HEK293 (cell line): ENCODE measurements around the gene WNK3.

Experiments used
- CTCF ChIA-PET: fragments of 350-600 bp; formaldehyde crosslinking; extraction: SDS; loops from one replicate; lab custom pipeline; 2021; ENCODE audit warnings: antibody characterized with exemption; lab: Yijun Ruan, JAX
- POLR2A ChIA-PET: fragments of 300-600 bp; formaldehyde crosslinking; extraction: SDS; loops from one replicate; lab custom pipeline; 2020; ENCODE audit warnings: antibody characterized with exemption, inconsistent platforms; lab: Yijun Ruan, JAX
- H3K27ac ChIP-seq: fragments of 200-500 bp; sonication (Bioruptor generic); 2 replicates; pipeline ENCODE4 v1.5.1; 2014; ENCODE audit warnings: low read depth, low read length, control low read depth, inconsistent platforms; ENCODE audit errors: extremely low read depth
- H3K36me3 ChIP-seq, 2 experiments: fragments of 200-500 bp in 1 of 2; sonication (Bioruptor generic) in 1 of 2; 1 replicate in 1 of 2; 2 replicates in 1 of 2; pipeline ENCODE4 v1.5.1; 2014 to 2017; ENCODE audit warnings: inconsistent platforms in 2 of 2, low read length in 2 of 2; ENCODE audit not compliant: control insufficient read depth in 2 of 2, insufficient read depth in 1 of 2
- H3K4me1 ChIP-seq: fragments of 200-500 bp; sonication (Bioruptor generic); 2 replicates; pipeline ENCODE4 v1.5.1; 2014; ENCODE audit warnings: mild to moderate bottlenecking, low read length, inconsistent platforms; ENCODE audit not compliant: control insufficient read depth, insufficient read depth
- H3K4me3 ChIP-seq: 2 replicates; pipeline ENCODE4 v1.5.1; 2011; ENCODE audit warnings: low read depth, mild to moderate bottlenecking, control low read depth, low read length, moderate library complexity
- H3K9me3 ChIP-seq: fragments of 200-500 bp; sonication (Bioruptor generic); 2 replicates; pipeline ENCODE4 v1.5.1; 2014; ENCODE audit warnings: low read depth, low read length, inconsistent platforms; ENCODE audit not compliant: control insufficient read depth, insufficient read depth
- ATF2 ChIP-seq: fragments of 450-650 bp; formaldehyde crosslinking; IDR thresholded peaks from 2 replicates; pipeline ENCODE4 v1.5.1; 2016; ENCODE audit warnings: missing biosample characterization, missing genetic modification characterization, low read depth
- BCL11A ChIP-seq: fragments of 450-650 bp; formaldehyde crosslinking; IDR thresholded peaks from 2 replicates; pipeline ENCODE4 v1.5.1; 2016; ENCODE audit warnings: low read depth, missing biosample characterization, missing genetic modification characterization
- PRDM10 ChIP-seq: fragments of 450-650 bp; formaldehyde crosslinking; IDR thresholded peaks from 2 replicates; pipeline ENCODE4 v1.5.1; 2016; ENCODE audit warnings: missing biosample characterization, missing genetic modification characterization
- PRDM6 ChIP-seq: fragments of 450-650 bp; formaldehyde crosslinking; IDR thresholded peaks from 2 replicates; pipeline ENCODE4 v1.5.1; 2017; ENCODE audit warnings: missing biosample characterization, missing genetic modification characterization
- SALL2 ChIP-seq: fragments of 450-650 bp; formaldehyde crosslinking; IDR thresholded peaks from 2 replicates; pipeline ENCODE4 v1.5.0; 2017; ENCODE audit warnings: missing biosample characterization, mild to moderate bottlenecking, missing genetic modification characterization, borderline replicate concordance
- SCRT1 ChIP-seq: fragments of 450-650 bp; formaldehyde crosslinking; IDR thresholded peaks from 2 replicates; pipeline ENCODE4 v1.5.1; 2016; ENCODE audit warnings: missing biosample characterization, missing genetic modification characterization, borderline replicate concordance
- YY1 ChIP-seq: fragments of 450-650 bp; formaldehyde crosslinking; IDR thresholded peaks from 2 replicates; pipeline ENCODE4 v1.5.1; 2018; ENCODE audit warnings: missing biosample characterization, missing genetic modification characterization
- ZBTB17 ChIP-seq: fragments of 450-650 bp; formaldehyde crosslinking; IDR thresholded peaks from 2 replicates; pipeline ENCODE4 v1.5.1; 2016; ENCODE audit warnings: missing biosample characterization, missing genetic modification characterization
- ZBTB20 ChIP-seq: fragments of 450-650 bp; formaldehyde crosslinking; IDR thresholded peaks from 2 replicates; pipeline ENCODE4 v1.5.1; 2016; ENCODE audit warnings: missing biosample characterization, missing genetic modification characterization
- ZNF121 ChIP-seq: fragments of 450-650 bp; formaldehyde crosslinking; IDR thresholded peaks from 2 replicates; pipeline ENCODE4 v1.5.1; 2016; ENCODE audit warnings: missing biosample characterization, missing genetic modification characterization
- ZNF132 ChIP-seq: fragments of 450-650 bp; formaldehyde crosslinking; IDR thresholded peaks from 2 replicates; pipeline ENCODE4 v1.5.1; 2017; ENCODE audit warnings: missing biosample characterization, missing genetic modification characterization, borderline replicate concordance
- ZNF24 ChIP-seq: fragments of 450-650 bp; formaldehyde crosslinking; IDR thresholded peaks from 2 replicates; pipeline ENCODE4 v1.5.1; 2016; ENCODE audit warnings: missing biosample characterization, missing genetic modification characterization
- ZNF391 ChIP-seq: fragments of 450-650 bp; formaldehyde crosslinking; IDR thresholded peaks from 2 replicates; pipeline ENCODE4 v1.5.1; 2016; ENCODE audit warnings: low read depth, missing biosample characterization, missing genetic modification characterization, borderline replicate concordance
- ZNF404 ChIP-seq: fragments of 450-650 bp; formaldehyde crosslinking; IDR thresholded peaks from 2 replicates; pipeline ENCODE4 v1.5.1; 2017; ENCODE audit warnings: missing biosample characterization, missing genetic modification characterization
- ZNF530 ChIP-seq: fragments of 450-650 bp; formaldehyde crosslinking; IDR thresholded peaks from 2 replicates; pipeline ENCODE4 v1.5.1; 2016; ENCODE audit warnings: low read depth, missing biosample characterization, missing genetic modification characterization
- ZNF571 ChIP-seq: fragments of 450-650 bp; formaldehyde crosslinking; IDR thresholded peaks from 2 replicates; pipeline ENCODE4 v1.5.0; 2017; ENCODE audit warnings: missing biosample characterization, missing genetic modification characterization
- ZNF624 ChIP-seq: fragments of 450-650 bp; formaldehyde crosslinking; IDR thresholded peaks from 2 replicates; pipeline ENCODE4 v1.5.1; 2017; ENCODE audit warnings: missing biosample characterization, missing genetic modification characterization

Gene WNK3

GRCh38 chrX:54171091-54171490, 186.8 kb downstream of the WNK3 start:
- ChIA-PET POLR2A (interaction anchor here (1.4 kb wide), 1 partner anchor 10 kb away, joined by 4 read pairs; no protein-coding TSS in a partner anchor), CTCF (interaction anchor here (1.9 kb wide), 1 partner anchor 10 kb away, joined by 4 read pairs; no protein-coding TSS in a partner anchor)

GRCh38 chrX:54166915-54167314, 190.9 kb downstream of the WNK3 start:
- H3K4me3 ChIP-seq: no peak overlapping the region
- no peaks in the 10 kb centered on the region for H3K36me3 ChIP-seq
- CTCF ChIA-PET: interaction anchor here (1.2 kb wide), 1 partner anchor 124 kb away, joined by 3 read pairs; no protein-coding TSS in a partner anchor
- POLR2A ChIA-PET: no interaction called here
- H3K4me1 ChIP-seq: no peaks in the 10 kb centered on the region
- TF ChIP-seq ZNF404: no peak
- peak; percentile 82 for TF ChIP-seq PRDM6 (tag by site-specific recombination)
- TF ChIP-seq ZNF571: no peak
- TF ChIP-seq SALL2 (tag by site-specific recombination): no peak
- 0 out of 2 replicates have a peak, but pooled peaks have one; percentile 13 for TF ChIP-seq PRDM10 (tag by site-specific recombination)
- TF ChIP-seq ZNF530 (tag by site-specific recombination): no peak
- peak; percentile 19; the same call in 1 of the 2 replicates for TF ChIP-seq ZBTB17
- H3K9me3 ChIP-seq: no peaks in the 10 kb centered on the region
- H3K27ac ChIP-seq: no peak overlapping the region

More at GRCh38 chrX:54171091-54171490, 186.8 kb downstream of the WNK3 start:
- Histone ChIP-seq H3K27ac (no peak overlapping the region), H3K4me3 (no peak overlapping the region), H3K36me3 (peaks cover 0 to 16% of the 10 kb centered on the region in 2 experiments; a peak in 2 of 3 replicates), H3K9me3 (no peaks in the 10 kb centered on the region), H3K4me1 (no peaks in the 10 kb centered on the region)
- TF ChIP-seq ZNF121 (tag by site-specific recombination) (peak; percentile 82), ZNF132 (tag by site-specific recombination) (no peak)

- ChIA-PET CTCF (no interaction called here), POLR2A (no interaction called here)
- no peaks in the 10 kb centered on the region for H3K9me3 ChIP-seq
- H3K4me3 ChIP-seq: no peak overlapping the region
- no peak overlapping the region for H3K27ac ChIP-seq
- TF ChIP-seq YY1 (tag by site-specific recombination): no peak
- no peak for TF ChIP-seq ZNF624
- TF ChIP-seq ZBTB20 (tag by site-specific recombination): no peak
- no peak for TF ChIP-seq SCRT1 (tag by site-specific recombination)
- TF ChIP-seq ZNF391 (tag by site-specific recombination): no peak
- no peak for TF ChIP-seq BCL11A (tag by site-specific recombination)
- TF ChIP-seq ZNF24 (tag by site-specific recombination): no peak
- TF ChIP-seq ATF2: no peak
- H3K4me1 ChIP-seq: no peaks in the 10 kb centered on the region
- peaks cover 0 to 6% of the 10 kb centered on the region in 2 experiments; a peak in 2 of 3 replicates for H3K36me3 ChIP-seq
These were observed 200.3 kb downstream of the WNK3 start for GRCh38 chrX:54157561-54157960.
